ENCODE data around the gene CSRNP2.

- TF ChIP-seq CTCF (IDR thresholded peaks at IDR 0.05) (no peak), POLR2A (IDR thresholded peaks at IDR 0.05) (no peak)
Observed at GRCh38 chr12:51012570-51013236, 70.7 kb downstream of the CSRNP2 start.

Measured in lower leg skin (tissue), 3 donors.